Testis (tissue), 5 donors: ENCODE data around the gene ATP6V1E1. TPM values are rescaled to one million over a fixed set of nuclear protein-coding genes. Genes with fewer than 3 reads are reported as not detected.
A peak's percentile ranks its signal among the peaks of the same experiment; 100 is the strongest.
"Not testable (repeated sequence)": the region's sequence is repeated elsewhere in the genome, so short reads cannot be mapped to it uniquely, and the experiment has no call there.

Experiments used
- DNase-seq: peaks from one replicate; pipeline ENCODE4 v3.0.0-alpha.2; 2019
- H3K27ac ChIP-seq, 2 donors: fragments of 200-600 bp; sonication (generic); one replicate each; pipeline ENCODE4 v1.5.1; 2019
- H3K27me3 ChIP-seq: fragments of 200-600 bp; sonication (generic); one replicate; pipeline ENCODE4 v1.5.1; 2019
- H3K36me3 ChIP-seq: fragments of 200-600 bp; sonication (generic); one replicate; pipeline ENCODE4 v1.5.1; 2017; ENCODE audit warnings: low read depth; ENCODE audit errors: missing control alignments
- H3K4me1 ChIP-seq: fragments of 200-600 bp; sonication (generic); one replicate; pipeline ENCODE4 v1.5.1; 2019
- H3K4me3 ChIP-seq, 2 donors: fragments of 200-600 bp; sonication (generic); one replicate each; pipeline ENCODE4 v1.5.1; 2017 to 2019
- H3K9me3 ChIP-seq: fragments of 200-600 bp; sonication (generic); one replicate; pipeline ENCODE4 v1.5.1; 2017
- POLR2A ChIP-seq: fragments of 450-650 bp; IDR thresholded peaks from one replicate; pipeline ENCODE4 v1.6.1; 2017; ENCODE audit warnings: antibody characterized with exemption, mild to moderate bottlenecking, moderate library complexity
- WGBS, 2 donors: methylation state at CpG; one replicate each; pipeline ENCODE4 v1.1.5; 2018; 5-methylcytosine and 5-hydroxymethylcytosine counted together
- intact Hi-C: fragments of 100-400 bp; cut with DNase I; formaldehyde crosslinking; loops from one replicate; pipeline ENCODE4 v1.15.1; 2023; ENCODE audit warnings: low total_unique reads
- long read RNA-seq, 2 donors: transcript quantifications; one replicate each; lab custom pipeline, GENCODE V29; 2026
- polyA plus RNA-seq: library from polyadenylated mRNA; stranded (reverse); fragments of 350-450 nt; fragmentation: Illumina TruSeq; extraction: RNeasy Lipid Tissue Mini Kit (QIAGEN cat#74804); gene quantifications from one replicate; pipeline ENCODE4 v1.2.3, GENCODE V29; 2014; ENCODE audit warnings: low read depth, low replicate concordance; ENCODE audit not compliant: insufficient read depth
- total RNA-seq, 2 donors: library from RNA; depleted of rRNA; stranded (reverse); fragments of >200 nt; gene quantifications; one replicate each; pipeline ENCODE4 v1.2.3, GENCODE V29; 2016
- TF ChIP-seq, protein P1 (sequence below), 3 experiments: fragments of 450-650 bp in 2 of 3; fragments of 200-600 bp in 1 of 3; sonication (generic) in 1 of 3; IDR thresholded peaks; one replicate each; pipeline ENCODE4 v1.5.1; 2016 to 2019; ENCODE audit warnings: antibody characterized with exemption in 3 of 3, mild to moderate bottlenecking in 2 of 3, moderate library complexity in 1 of 3

Gene ATP6V1E1
- total RNA-seq (100 to 1,000 TPM; 130 to 160 TPM), polyA plus RNA-seq (146 TPM)
- long read RNA-seq, donor 1, transcript ATP6V1E1-201 (9 exons, 1,402 nt): major isoform, 46 of 64 reads
- long read RNA-seq, donor 1, partial matches to known transcripts: 11 of 64 reads
- long read RNA-seq, donor 1, other reads (novel, unspliced or antisense): 0 of 64 reads
- long read RNA-seq, donor 2, transcript ATP6V1E1-201 (9 exons, 1,402 nt): major isoform, 41 of 56 reads
- long read RNA-seq, donor 2, transcript ATP6V1E1-207 (4 exons, 587 nt): minor isoform, 8 of 56 reads
- long read RNA-seq, donor 2, partial matches to known transcripts: 0 of 56 reads
- long read RNA-seq, donor 2, other reads (novel, unspliced or antisense): 0 of 56 reads

DNA sequence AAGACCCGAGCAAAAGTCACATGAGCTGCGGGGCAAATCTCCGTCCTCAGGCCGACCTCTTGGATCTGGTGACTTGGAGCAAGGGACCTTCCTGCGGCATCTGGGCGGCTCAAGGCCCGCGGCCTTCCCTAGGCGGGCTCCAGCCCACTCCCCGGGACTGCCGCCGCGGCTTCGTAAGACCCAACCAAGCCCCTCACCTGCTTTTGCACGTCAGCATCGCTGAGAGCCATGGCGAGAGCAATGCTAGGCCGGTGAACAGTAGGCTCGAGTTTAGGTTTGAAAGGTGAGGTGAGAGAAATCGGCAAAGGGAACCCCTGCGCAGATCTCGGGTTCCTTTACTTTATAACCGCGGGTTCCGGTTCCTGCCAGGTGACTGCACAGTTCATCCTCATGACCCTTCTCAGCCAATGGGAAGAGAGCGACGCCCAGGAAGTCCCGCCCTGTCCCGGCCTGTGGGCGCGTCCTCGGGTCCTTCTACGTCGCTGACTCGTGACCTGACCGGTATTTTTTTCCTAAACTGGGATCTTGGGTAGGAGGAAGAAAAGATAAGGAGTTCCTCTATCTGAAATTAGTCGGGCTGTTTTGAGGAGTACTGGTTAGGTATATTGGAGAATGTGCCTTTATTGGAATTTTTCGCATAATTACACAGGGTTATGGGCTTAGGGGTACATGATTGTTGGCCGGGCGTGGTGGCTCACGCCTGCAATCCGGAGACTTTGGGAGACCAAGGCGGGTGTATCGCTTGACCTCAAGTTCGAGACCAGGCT lies at the start of gene ATP6V1E1:
Gene ATP6V1E1 (minus strand): TSS at position 344 of the 767 bp plus-strand sequence. CDS start 114 bp downstream, at position 230.
- DNase-seq: peak; percentile 99
- intact Hi-C loops: no loop called here
- H3K27me3 ChIP-seq: no peaks in the 10 kb centered on the region
- no peaks in the 10 kb centered on the region for H3K9me3 ChIP-seq
- peak; percentile 19 for TF ChIP-seq POLR2A
- TF ChIP-seq, protein P1, sequence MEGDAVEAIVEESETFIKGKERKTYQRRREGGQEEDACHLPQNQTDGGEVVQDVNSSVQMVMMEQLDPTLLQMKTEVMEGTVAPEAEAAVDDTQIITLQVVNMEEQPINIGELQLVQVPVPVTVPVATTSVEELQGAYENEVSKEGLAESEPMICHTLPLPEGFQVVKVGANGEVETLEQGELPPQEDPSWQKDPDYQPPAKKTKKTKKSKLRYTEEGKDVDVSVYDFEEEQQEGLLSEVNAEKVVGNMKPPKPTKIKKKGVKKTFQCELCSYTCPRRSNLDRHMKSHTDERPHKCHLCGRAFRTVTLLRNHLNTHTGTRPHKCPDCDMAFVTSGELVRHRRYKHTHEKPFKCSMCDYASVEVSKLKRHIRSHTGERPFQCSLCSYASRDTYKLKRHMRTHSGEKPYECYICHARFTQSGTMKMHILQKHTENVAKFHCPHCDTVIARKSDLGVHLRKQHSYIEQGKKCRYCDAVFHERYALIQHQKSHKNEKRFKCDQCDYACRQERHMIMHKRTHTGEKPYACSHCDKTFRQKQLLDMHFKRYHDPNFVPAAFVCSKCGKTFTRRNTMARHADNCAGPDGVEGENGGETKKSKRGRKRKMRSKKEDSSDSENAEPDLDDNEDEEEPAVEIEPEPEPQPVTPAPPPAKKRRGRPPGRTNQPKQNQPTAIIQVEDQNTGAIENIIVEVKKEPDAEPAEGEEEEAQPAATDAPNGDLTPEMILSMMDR (IDR thresholded peaks at IDR 0.05): no peak
- H3K36me3 ChIP-seq: no peaks in the 10 kb centered on the region
- H3K4me3 ChIP-seq: peak within 1 kb of the TSS; percentile 91 to 93
- WGBS, 2 donors: 0 to 1% methylated on average over 28 to 45 of the region's 45 CpGs
- peak within 1 kb of the TSS; percentile 89 to 91 for H3K27ac ChIP-seq
- peaks cover 27% of the 10 kb centered on the region for H3K4me1 ChIP-seq

DNA sequence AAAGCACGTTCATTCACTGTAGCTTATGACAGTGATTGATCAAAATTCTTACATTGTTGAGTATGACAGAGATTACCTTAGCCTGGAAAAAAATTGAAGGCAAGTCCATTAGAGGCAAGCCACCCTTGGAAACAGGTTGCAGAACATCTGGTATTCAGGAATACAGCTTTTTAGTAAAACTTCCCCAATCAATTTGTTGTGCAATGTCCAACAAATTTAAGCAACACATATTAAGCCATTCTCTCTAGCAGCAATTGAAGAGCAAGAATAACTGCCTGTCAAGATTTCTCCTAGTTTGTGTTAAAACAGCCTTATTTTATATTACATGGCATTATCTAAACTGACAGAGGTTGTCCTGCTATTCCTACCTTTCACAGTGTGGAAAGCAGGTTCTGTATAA lies 47.0 kb upstream of the ATP6V1E1 start:
- no peaks in the 10 kb centered on the region for H3K36me3 ChIP-seq
- intact Hi-C loops: no loop called here
- H3K4me1 ChIP-seq: no peaks in the 10 kb centered on the region
- 78 to 88% methylated on average over 1 of the region's 1 CpG for WGBS, 2 donors
- H3K27ac ChIP-seq: no peak overlapping the region
- TF ChIP-seq POLR2A: no peak
- TF ChIP-seq, protein P1 (IDR thresholded peaks at IDR 0.05): no peak
- DNase-seq: no peak
- no peak overlapping the region for H3K4me3 ChIP-seq
- H3K27me3 ChIP-seq: no peaks in the 10 kb centered on the region
- no peaks in the 10 kb centered on the region for H3K9me3 ChIP-seq

DNA sequence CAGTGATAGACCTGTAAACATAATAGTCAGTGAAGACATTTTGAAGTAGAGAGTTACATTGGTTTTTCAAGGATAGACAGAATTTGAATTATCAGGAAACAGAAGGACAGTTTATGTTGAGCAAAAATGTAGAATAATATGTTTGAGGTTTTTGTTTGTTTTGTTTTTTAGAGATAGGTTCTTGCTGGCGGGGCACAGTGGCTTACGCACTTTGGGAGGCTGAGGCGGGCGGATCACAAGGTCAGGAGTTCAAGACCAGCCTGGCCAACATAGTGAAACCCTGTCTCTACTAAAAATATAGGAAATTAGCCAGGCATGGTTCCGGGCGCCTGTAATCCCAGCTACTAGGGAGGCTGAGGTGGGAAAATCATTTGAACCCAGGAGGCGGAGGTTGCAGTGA lies 45.6 kb upstream of the ATP6V1E1 start:
- WGBS, 2 donors: 93 to 96% methylated on average over 7 of the region's 7 CpGs
- no peaks in the 10 kb centered on the region for H3K4me1 ChIP-seq
- intact Hi-C loops: no loop called here

DNA sequence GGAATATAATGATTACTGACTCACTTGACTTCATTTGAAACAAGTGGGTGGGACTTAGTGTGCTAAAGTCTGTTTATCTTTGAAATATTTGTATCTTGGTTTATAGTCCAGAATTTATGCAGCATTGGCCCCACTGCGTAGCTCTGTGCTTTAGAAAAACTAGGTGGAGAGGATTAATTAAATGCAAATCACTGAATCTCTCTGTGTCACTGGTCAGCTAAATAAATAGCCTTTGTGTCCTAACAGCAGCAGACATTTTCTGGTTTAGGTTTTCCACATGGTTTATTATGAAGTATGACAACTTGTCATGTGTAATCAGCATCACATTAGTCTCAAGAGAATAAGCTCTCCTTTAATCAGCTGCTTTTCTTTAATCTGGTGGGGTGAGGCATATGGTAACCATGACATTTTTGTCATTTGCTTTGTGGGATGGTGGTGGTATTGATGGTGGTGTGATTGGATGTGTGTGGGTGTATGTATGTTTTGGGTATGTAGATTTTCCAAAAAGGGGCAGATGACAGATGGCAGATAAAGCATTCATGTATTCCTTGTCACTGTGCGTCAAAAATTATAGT lies 44.0 kb upstream of the ATP6V1E1 start:
- no peaks in the 10 kb centered on the region for H3K36me3 ChIP-seq
- no peaks in the 10 kb centered on the region for H3K27me3 ChIP-seq
- no peaks in the 10 kb centered on the region for H3K9me3 ChIP-seq
- no peak for DNase-seq
- TF ChIP-seq, protein P1 (IDR thresholded peaks at IDR 0.05): no peak
- no peak for TF ChIP-seq POLR2A
- H3K4me1 ChIP-seq: no peaks in the 10 kb centered on the region
- intact Hi-C loops: no loop called here
- 90 to 93% methylated on average over 2 of the region's 2 CpGs for WGBS, 2 donors
- no peak overlapping the region for H3K27ac ChIP-seq
- H3K4me3 ChIP-seq: no peak overlapping the region

More for the DNA sequence above, 45.6 kb upstream of the ATP6V1E1 start:
- Histone ChIP-seq H3K4me3 (no peak overlapping the region), H3K27ac (no peak overlapping the region), H3K27me3 (no peaks in the 10 kb centered on the region), H3K36me3 (no peaks in the 10 kb centered on the region), H3K9me3 (no peaks in the 10 kb centered on the region)
- no peak for DNase-seq
- TF ChIP-seq, protein P1 (IDR thresholded peaks at IDR 0.05): no peak
- TF ChIP-seq POLR2A: no peak

DNA sequence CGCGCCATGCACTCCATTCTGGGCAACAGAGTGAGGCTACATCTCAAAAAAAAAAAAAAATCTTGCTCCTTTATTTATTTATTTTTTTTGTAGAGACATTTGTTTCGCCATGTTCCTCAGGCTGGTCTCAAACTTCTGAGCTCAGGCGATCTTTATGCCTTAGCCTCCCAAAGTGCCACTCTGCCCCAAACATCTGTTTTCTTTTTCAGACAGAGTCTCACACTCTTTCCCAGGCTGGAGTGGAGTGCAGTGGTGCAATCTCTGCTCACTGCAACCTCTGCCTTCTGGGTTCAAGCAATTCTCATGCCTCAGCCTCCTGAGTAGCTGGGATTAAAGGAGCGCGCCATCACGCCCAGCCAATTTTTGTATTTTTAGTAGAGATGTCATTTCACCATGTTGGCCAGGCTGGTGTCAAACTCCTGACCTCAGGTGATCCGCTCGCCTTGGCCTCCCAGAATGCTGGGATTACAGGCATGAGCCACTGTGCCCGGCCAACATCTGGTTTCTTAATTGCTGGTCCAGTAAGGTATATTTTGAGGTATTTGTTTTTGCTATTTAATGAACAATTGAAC lies 43.1 kb upstream of the ATP6V1E1 start:
- intact Hi-C loops, H3K27me3 ChIP-seq, H3K36me3 ChIP-seq, H3K27ac ChIP-seq, H3K9me3 ChIP-seq, H3K4me1 ChIP-seq, DNase-seq, H3K4me3 ChIP-seq: not testable (repeated sequence)
- WGBS, 2 donors: 98% methylated on average over 10 of the region's 10 CpGs
